HG03060 (cell line): ENCODE measurements around the gene HTR1E.
"Not testable (repeated sequence)": the region's sequence is repeated elsewhere in the genome, so short reads cannot be mapped to it uniquely, and the experiment has no call there.

Experiments
- ATAC-seq: cut with Tn5 transposase; IDR thresholded peaks from one replicate; pipeline ENCODE4 v1.9.1; 2021; ENCODE audit warnings: low read depth, moderate number of reproducible peaks; ENCODE audit not compliant: unreplicated experiment

HTR1E gene

GRCh38 chr6:86969573-86969972 is 32.2 kb downstream of the HTR1E start:
- no peak for ATAC-seq

GRCh38 chr6:86973088-86973487 is 35.8 kb downstream of the HTR1E start:
- ATAC-seq, result no peak

GRCh38 chr6:86978251-86978650 is 40.9 kb downstream of the HTR1E start:
- no peak for ATAC-seq

GRCh38 chr6:87001494-87001893 is 64.2 kb downstream of the HTR1E start:
- no peak for ATAC-seq

GRCh38 chr6:87002391-87002790 is 65.1 kb downstream of the HTR1E start:
- ATAC-seq, result not testable (repeated sequence)

GRCh38 chr6:87006541-87006940 is 69.2 kb downstream of the HTR1E start:
- ATAC-seq, result not testable (repeated sequence)

- not testable (repeated sequence) for ATAC-seq
Measured at GRCh38 chr6:87009581-87009980, 72.3 kb downstream of the HTR1E start.

GRCh38 chr6:87012035-87012434 is 74.7 kb downstream of the HTR1E start:
- no peak for ATAC-seq

GRCh38 chr6:87012743-87013142 is 75.4 kb downstream of the HTR1E start:
- ATAC-seq, result no peak

- ATAC-seq, result no peak
Measured at GRCh38 chr6:87016772-87017171, 79.4 kb downstream of the HTR1E start.

GRCh38 chr6:87027021-87027420 is 89.7 kb downstream of the HTR1E start:
- no peak for ATAC-seq

GRCh38 chr6:87029711-87030314 is 92.5 kb downstream of the HTR1E start:
- no peak for ATAC-seq

GRCh38 chr6:87040729-87041128 is 103.4 kb downstream of the HTR1E start:
- no peak for ATAC-seq

GRCh38 chr6:87045521-87046075 is 108.3 kb downstream of the HTR1E start:
- no peak for ATAC-seq

GRCh38 chr6:87049779-87050178 is 112.5 kb downstream of the HTR1E start:
- ATAC-seq, result no peak

GRCh38 chr6:87053312-87053711 is 116.0 kb downstream of the HTR1E start:
- ATAC-seq, result no peak

- ATAC-seq, result no peak
Measured at GRCh38 chr6:87054143-87054833, 117.0 kb downstream of the HTR1E start.

GRCh38 chr6:87059943-87060342 is 122.6 kb downstream of the HTR1E start:
- no peak for ATAC-seq

GRCh38 chr6:87065117-87065516 is 127.8 kb downstream of the HTR1E start:
- ATAC-seq, result no peak
